ENCODE results near the gene FAM83E. TPM values are rescaled to one million over a fixed set of nuclear protein-coding genes. Genes with fewer than 3 reads are reported as not detected.

Gene FAM83E
- total and polyA plus RNA-seq, 10 of the 15 experiments (the other 5 are each of a cell fraction or from before 2014, with no cell fraction given) = 0.14 to 2.5 (median 0.33) TPM; not detected in 4

- ChIA-PET RAD21 (ENCODE audit: unreplicated experiment) (interaction anchor here (2.7 kb wide), 1 partner anchor 11 kb away, joined by 10 read pairs; no protein-coding TSS in a partner anchor), SMC1A (ENCODE audit: uncharacterized antibody, unreplicated experiment) (interaction anchor here (2.8 kb wide), 1 partner anchor 12 kb away, joined by 22 read pairs; no protein-coding TSS in a partner anchor), POLR2A (interaction anchor here (0.6 to 3.3 kb wide), 3 partner anchors 9 to 18 kb away, joined by 5 to 62 read pairs (median 8); partner anchors contain the start of genes RPL18 and SPHK2), CTCF (interaction anchor here (2.1 to 2.3 kb wide), 2 partner anchors 10 to 12 kb away, joined by 9 to 10 read pairs; partner anchors contain the start of gene CA11)
- ATAC-seq = peak; percentile 42
- WGBS (ENCODE audit: insufficient coverage, insufficient replicate concordance, low lambda C conversion rate, missing lambda C conversion rate) = 2% methylated on average over 24 of the region's 67 CpGs
- DNase-seq (ENCODE audit: low read depth, low spot score) = no peak
- BruUV-seq (replicated peaks) = no TSS peak
- Histone ChIP-seq H3K4me2 (ENCODE audit: control insufficient read depth, insufficient read depth) (peak overlapping the region; percentile 92), H3K9ac (ENCODE audit: control insufficient read depth, insufficient read depth, low read length) (peak overlapping the region; percentile 79), H3K27ac (ENCODE audit: control insufficient read depth, insufficient read depth) (peak overlapping the region; percentile 79), H3K36me3 (ENCODE audit: control insufficient read depth in 2 of 2, insufficient read depth in 2 of 2, low read length in 1 of 2) (peaks cover 0 to 3% of the 10 kb centered on the region in 2 experiments; a peak in 2 of 4 replicates), H3K4me1 (ENCODE audit: control insufficient read depth, insufficient read depth, low read length) (peaks cover 28% of the 10 kb centered on the region), H3K79me2 (ENCODE audit: control insufficient read depth, insufficient read depth, low read length) (peaks cover 5% of the 10 kb centered on the region), H3K27me3 (replicated peaks in 1 of 2; ENCODE audit: control insufficient read depth in 2 of 2, insufficient read depth in 2 of 2, low read length in 1 of 2) (no peaks in the 10 kb centered on the region), H3K9me3 (replicated peaks; ENCODE audit: control insufficient read depth, insufficient read depth, low read length) (no peaks in the 10 kb centered on the region), H2AFZ (ENCODE audit: control insufficient read depth, low read depth, low read length) (peak overlapping the region; percentile 64), H4K20me1 (ENCODE audit: control insufficient read depth, insufficient read depth) (no peaks in the 10 kb centered on the region), H3K4me3 (peak overlapping the region; percentile 89)
- FAIRE-seq = no peak
- intact Hi-C loops (cut with micrococcal nuclease; ENCODE audit: unreplicated experiment) = loop anchor here (10.0 kb wide), 1 partner anchor 329 kb away; the partner anchor contains the start of gene FTL
- in situ Hi-C loops (cut with MboI) = loop anchor here (25.0 kb wide), 1 partner anchor 1252 kb away; the partner anchor contains the start of genes AKT1S1, IL4I1 and TBC1D17
- TF ChIP-seq FOS (IDR thresholded peaks at IDR 0.05; ENCODE audit: borderline replicate concordance, extremely low read depth, insufficient read length) = no peak
- peak in 1 of 2 experiments; percentile 90; a peak in 2 of 3 replicates for TF ChIP-seq EGR1 (IDR thresholded peaks at IDR 0.05; ENCODE audit: borderline replicate concordance in 1 of 2, low read depth in 2 of 2, low read length in 2 of 2)
- no peak for TF ChIP-seq TARDBP (IDR thresholded peaks at IDR 0.05; ENCODE audit: borderline replicate concordance)
- TF ChIP-seq USF1 (IDR thresholded peaks at IDR 0.05; ENCODE audit: borderline replicate concordance, extremely low read length, insufficient read depth, low read depth, low read length) = no peak
- TF ChIP-seq SMAD1 (IDR thresholded peaks at IDR 0.05; ENCODE audit: low read depth, partially characterized antibody) = peak; percentile 46
- 0 out of 2 replicates have a peak, but pooled peaks have one; percentile 31 for TF ChIP-seq ZNF24 (IDR thresholded peaks at IDR 0.05)
- TF ChIP-seq BACH1 (IDR thresholded peaks at IDR 0.05; ENCODE audit: borderline replicate concordance) = peak; percentile 55
- TF ChIP-seq BHLHE40 (IDR thresholded peaks at IDR 0.05; ENCODE audit: borderline replicate concordance in 1 of 2, low read depth in 2 of 2, low read length in 1 of 2) = peak; percentile 39 to 83; a peak in 2 of 4 replicates
- TF ChIP-seq SUZ12 (IDR thresholded peaks at IDR 0.05; ENCODE audit: unreplicated experiment) = no peak
- no peak for TF ChIP-seq TCF3 (IDR thresholded peaks at IDR 0.05; ENCODE audit: borderline replicate concordance, insufficient read depth, low read depth, low read length)
- TF ChIP-seq IKZF1 (conservative IDR thresholded peaks at IDR 0.05) = peak; percentile 12; the same call in 1 of the 2 replicates
- TF ChIP-seq, protein P1, sequence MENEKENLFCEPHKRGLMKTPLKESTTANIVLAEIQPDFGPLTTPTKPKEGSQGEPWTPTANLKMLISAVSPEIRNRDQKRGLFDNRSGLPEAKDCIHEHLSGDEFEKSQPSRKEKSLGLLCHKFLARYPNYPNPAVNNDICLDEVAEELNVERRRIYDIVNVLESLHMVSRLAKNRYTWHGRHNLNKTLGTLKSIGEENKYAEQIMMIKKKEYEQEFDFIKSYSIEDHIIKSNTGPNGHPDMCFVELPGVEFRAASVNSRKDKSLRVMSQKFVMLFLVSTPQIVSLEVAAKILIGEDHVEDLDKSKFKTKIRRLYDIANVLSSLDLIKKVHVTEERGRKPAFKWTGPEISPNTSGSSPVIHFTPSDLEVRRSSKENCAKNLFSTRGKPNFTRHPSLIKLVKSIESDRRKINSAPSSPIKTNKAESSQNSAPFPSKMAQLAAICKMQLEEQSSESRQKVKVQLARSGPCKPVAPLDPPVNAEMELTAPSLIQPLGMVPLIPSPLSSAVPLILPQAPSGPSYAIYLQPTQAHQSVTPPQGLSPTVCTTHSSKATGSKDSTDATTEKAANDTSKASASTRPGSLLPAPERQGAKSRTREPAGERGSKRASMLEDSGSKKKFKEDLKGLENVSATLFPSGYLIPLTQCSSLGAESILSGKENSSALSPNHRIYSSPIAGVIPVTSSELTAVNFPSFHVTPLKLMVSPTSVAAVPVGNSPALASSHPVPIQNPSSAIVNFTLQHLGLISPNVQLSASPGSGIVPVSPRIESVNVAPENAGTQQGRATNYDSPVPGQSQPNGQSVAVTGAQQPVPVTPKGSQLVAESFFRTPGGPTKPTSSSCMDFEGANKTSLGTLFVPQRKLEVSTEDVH (IDR thresholded peaks at IDR 0.05; ENCODE audit: low read depth, partially characterized antibody) = no peak
- TF ChIP-seq MYB (IDR thresholded peaks at IDR 0.05; ENCODE audit: borderline replicate concordance, low read depth, low read length) = no peak
- TF ChIP-seq PML (IDR thresholded peaks at IDR 0.05; ENCODE audit: low read length) = no peak
Measured at GRCh38 chr19:48635263-48635965, 20.5 kb upstream of the FAM83E start.

Measured in GM12878 (cell line).